Activated T-helper 1 cell treated with anti-CD3 and anti-CD28 coated beads, Interleukin-2, amount 50 U/mL, for 16 hours (primary cell): ENCODE data around the gene PARD3B.
"Not testable (repeated sequence)": the region's sequence is repeated elsewhere in the genome, so short reads cannot be mapped to it uniquely, and the experiment has no call there.

Source experiments
- DNase-seq, 2 donors: peaks; one replicate each; pipeline ENCODE4 v3.0.0-alpha.2; 2020; ENCODE audit warnings: low read depth in 1 of 2, low spot score in 1 of 2

PARD3B gene

DNA sequence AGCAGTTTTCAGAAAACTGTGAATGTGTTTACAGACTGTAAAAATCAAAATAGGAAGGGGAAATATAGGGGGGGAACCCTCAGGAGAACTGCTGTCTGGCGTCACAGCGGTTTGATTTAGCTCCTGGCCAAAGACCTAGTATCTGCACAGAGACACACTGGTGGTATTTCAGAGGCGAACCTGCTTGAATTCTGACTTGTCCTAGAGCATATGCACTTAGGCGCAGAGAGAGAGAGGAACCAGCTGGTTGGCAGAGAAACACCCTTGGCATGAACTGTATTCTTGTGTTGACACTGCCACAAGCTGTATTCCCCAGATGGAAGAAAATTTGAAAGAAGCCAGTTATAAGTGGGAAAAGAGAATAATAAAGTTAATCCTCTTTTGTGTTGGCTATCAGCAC, 630.6 kb downstream of the PARD3B start:
- no peak for DNase-seq

DNA sequence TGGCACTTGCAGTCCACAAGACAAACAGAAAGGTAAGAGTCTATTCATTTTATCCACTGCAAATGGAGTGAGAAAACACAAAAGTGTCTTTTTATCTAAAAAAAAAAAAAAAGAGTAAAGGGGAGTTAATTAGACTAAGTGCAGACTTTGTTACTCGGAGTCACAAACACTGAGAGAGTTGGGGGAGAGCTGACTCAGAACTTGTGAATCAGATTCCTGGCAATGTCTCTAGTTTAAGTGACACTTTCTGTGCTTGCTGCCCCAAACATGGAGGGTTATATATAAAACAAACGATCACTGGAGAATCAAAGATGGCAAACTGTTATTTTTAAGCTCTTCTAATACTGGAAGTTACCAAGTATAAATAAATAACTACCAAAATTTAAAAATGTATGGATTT, 631.3 kb downstream of the PARD3B start:
- no peak for DNase-seq

DNA sequence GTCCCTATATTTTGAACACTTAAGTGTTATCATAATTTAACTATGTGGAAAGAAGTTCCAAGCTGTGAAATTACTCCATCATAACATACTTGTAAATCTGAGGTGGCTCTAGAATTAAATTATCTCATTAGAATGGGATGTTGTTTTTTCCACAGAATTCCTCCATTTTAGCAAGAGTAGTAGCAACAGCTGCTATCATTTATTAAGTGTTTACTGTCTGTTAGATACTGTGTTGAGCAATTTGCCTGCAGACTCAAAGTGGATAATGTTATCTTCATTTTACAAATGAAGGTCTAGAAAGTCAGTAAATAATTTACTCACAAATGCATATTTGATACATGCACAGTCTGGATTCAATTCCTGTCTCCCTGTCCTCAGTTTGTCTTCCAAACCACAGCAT, 632.3 kb downstream of the PARD3B start:
- DNase-seq, result no peak

GRCh38 chr2:205180730-205181129, 635.5 kb downstream of the PARD3B start:
- no peak for DNase-seq

GRCh38 chr2:205187731-205188130, 642.5 kb downstream of the PARD3B start:
- no peak for DNase-seq

DNA sequence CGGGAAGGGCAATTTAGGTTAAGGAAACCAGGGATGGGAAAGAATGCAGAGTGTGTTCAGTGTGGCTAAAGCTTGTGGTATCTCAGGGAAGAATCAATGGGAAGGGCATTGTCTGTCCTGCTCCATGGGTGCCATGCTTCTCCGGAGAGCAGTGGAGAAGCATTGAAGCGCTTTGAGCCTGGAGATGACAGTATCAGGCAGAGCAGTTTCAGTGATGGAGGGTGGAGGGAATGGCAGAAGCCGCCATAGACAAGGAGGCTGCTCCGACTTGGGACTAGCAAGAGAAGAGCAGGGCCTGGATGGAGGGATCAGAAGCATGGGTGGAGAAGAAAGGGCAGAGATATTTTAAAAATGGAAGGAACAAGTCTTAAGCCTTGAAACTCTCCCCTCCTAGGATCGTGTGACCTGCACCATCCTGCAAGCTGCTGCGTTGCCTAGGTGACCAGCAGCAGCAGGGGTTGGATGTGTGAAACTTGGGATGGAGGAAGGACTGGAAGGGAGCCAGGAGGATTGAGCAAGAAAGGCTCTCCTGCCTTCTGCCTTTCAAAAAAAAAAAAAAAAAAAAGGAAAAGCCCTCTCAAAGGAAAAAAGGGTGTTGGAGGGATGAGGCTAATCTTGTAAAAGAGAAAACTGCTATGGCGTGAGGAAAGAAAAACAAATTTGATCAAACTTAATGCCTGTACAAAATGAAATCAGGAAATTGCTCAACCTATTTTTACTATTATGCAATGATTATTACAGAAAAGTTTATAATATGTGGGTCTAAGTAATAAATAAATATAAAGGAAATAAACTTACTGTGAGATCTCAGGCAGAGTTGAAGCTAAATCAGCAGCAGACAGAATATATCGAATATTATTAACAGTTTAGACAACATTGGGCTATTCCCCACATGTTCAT, 643.2 kb downstream of the PARD3B start:
- no peak for DNase-seq

DNA sequence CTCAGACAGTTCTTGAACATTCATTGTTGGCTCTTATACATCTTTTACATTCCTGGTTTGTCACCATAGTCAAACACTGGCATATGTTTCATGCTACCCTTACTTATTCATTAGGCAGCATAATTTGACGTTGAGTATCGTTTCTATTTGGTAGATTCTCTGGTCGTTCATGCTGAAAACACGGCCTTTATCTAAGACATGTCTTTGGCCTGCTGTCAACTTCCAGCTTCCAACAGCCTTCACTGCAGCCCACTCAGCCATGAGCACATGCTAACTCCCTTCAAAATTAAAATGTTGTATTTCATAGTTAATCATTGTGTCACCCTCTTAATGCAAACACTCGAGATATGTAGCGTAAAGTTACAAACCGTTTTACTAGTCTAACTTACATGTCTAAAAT, 644.0 kb downstream of the PARD3B start:
- no peak for DNase-seq

DNA sequence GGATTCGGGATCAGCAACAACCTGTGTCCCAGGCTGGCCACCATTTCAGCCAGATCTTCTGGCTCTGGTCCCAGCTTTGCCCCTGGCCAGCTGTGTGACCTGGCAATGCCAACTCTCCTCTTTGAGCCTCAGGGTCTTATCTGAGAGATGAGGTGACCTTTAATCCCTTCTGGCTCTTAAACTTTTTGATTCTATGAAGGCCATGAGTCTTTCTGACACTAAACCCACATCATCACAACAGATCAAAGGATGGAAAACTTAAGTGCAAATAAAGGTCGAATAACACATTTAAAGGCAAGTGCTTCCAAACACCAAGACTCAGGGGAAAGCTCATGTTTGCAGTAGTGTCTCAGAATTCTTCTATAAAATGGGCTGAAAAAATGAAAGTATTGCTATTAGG, 645.3 kb downstream of the PARD3B start:
- no peak for DNase-seq

DNA sequence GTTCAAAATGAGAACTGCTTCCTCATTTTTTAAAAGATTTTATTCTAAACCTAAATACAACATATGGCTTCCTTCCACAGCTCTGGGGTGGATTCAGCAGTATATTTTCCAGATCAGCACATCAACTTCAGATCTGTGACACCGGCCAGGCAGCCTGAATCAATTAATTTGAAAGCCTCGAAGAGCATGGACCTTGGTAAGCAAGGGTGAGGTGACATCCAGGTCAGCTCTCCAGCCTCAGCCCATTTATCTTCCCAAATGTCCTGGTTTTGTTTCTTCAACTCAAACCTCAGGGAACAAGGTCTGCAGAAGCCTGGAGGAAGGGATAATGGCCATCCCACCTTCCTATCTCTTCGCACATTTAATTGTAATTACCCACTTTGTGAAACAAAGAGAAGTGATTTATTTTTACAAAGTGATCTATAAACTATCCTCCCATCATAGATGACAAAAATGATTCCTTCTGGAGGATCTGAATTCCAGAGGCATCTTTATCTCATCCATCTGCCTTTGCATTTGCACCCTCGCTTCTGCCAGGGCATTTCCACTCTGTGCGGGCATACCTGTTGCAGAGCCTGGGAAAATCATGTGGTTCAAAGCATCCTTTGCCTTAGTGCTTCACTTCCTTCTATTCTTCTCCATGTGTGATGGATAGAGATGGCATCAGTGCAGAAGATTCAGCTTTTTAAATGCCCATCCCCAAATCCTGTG, 648.0 kb downstream of the PARD3B start:
- DNase-seq, result no peak

DNA sequence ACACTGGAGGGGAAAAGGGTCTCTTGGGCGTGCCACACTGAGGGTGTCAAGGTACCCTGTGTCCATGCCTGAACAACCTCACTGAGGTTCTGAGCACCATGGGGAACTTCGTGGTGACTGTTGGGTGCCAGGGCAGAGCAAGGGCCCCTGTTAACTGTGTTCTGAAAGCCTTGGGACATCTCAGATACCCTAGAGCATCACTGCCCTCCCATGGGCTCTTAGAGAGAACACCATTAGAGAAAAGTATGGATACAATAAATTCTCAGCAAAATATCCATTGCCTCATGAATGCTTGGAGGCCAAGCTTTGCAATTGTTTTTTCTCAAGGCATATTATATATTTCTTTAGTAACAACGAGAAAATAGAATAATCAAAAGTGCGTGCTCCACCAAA, 648.6 kb downstream of the PARD3B start:
- no peak for DNase-seq

GRCh38 chr2:205197468-205198139, 652.3 kb downstream of the PARD3B start:
- DNase-seq, result no peak

DNA sequence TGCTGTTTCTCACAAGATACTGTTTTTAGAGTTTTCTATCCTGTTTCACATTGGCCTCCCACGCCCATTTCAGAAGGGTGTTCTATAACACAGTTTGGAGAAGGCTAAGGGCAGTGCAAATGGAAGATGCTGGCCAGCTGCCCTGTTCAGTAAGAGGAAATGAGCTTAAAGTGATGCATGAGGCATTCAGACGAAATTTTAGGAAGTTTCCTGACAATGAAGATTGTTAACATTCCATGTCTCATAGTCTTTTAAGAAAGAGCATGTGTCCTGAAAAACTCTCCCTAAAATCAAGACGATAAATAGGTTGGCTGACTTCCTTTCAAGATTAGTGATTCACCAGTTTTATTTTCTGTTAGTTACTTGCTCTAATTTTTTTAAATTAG, 652.9 kb downstream of the PARD3B start:
- no peak for DNase-seq

GRCh38 chr2:205199165-205199850, 654.0 kb downstream of the PARD3B start:
- no peak for DNase-seq

DNA sequence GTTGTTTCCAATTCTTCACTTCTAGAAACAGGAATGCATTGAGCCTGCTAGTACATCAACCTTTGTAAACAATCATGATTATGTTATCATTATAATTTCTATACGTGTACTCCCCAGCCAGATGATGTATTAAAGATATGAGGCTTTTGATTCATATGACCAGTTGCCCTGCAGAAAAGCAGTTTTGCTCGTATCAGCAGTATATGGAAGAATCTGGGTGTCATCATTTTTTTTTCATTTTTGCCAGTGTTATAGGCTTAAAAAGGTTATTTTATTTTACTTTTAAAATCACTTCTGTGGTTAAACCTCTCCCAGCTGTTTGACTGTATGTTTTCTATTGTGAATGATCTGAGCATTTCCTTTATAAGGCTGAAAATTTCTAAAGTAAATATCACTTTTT, 665.2 kb downstream of the PARD3B start:
- DNase-seq, result no peak

DNA sequence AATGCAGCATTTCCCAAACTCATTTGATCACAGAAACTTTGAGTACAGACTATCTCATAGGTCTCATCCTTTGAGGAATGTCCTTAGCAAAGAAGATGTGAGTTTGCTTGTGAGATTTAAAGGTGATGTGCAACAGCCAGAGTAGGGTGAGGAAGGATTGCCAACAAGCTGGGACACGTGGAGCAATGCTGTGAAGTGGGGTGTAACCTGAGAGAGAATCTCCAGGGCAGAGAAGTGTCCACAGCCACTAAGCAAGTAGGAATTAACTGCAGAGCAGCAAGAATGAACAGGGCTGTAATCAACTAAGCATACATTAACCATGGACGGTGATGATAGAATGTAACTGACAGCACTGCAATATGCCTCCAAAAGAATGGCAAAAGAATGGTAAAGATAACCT, 667.1 kb downstream of the PARD3B start:
- no peak for DNase-seq

DNA sequence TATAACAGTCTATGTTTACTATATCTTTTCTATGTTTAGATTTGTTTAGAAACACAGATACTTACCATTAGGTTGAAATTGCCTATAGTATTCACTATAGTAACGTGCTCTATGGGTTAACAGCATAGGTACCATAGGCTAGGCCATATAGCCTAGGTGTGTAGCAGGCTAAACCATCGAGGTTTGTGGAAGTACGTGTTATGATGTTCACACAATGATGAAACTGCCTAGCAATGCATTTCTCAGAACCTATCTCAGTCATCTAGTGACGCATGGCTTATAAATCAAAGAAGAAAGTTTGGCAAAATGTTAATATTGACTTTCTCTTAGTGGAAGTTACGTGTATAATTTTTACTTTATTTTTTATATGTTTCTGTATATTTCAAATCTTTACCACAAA, 670.8 kb downstream of the PARD3B start:
- no peak for DNase-seq

DNA sequence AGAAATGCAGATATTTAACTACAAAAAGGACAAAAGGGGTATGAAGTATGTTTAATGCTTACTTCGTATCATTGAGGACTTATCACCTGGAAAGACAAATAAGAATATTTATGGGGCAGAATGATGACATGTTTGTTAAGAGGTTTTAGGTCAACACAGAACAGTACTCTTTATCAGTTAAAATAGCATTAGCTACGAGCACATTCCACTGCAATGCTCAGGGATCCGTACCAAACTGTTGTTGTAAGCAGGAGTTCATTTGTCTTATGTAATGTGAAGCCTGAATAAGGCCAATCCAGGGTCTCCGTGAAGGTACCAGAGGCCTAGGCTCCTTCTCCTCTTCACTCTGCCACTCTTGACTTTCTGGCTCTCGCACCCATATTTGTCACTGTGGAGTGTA, 671.3 kb downstream of the PARD3B start:
- DNase-seq, result no peak

GRCh38 chr2:205217004-205217403, 671.7 kb downstream of the PARD3B start:
- DNase-seq, result no peak

- no peak for DNase-seq
Observed at GRCh38 chr2:205218056-205218455, 672.8 kb downstream of the PARD3B start.

GRCh38 chr2:205218816-205219215, 673.5 kb downstream of the PARD3B start:
- DNase-seq, result not testable (repeated sequence)

DNA sequence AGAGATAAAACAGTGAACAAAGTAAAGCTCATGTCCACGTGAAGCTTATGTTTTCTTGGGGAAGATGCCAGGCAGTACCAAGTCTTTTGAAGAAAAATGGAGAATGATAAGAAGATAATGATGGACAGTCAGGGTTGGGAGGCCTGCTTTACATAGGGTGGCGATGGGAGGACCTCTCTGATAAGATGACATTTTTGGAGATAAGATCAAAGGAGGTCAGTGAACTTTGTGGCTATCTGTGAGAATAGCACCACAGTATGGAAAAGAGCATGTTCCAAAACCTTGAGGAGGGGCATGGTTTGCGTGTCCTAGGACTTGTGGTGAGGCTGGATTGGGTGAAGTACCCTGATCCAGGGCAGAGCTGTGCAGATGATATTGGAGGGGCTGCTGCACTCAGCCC, 675.3 kb downstream of the PARD3B start:
- DNase-seq, result no peak
